AG04449 (cell line): ENCODE measurements around the gene TP53.

Experiments
- CTCF ChIA-PET: fragments of 350-600 bp; formaldehyde crosslinking; extraction: SDS; loops from one replicate; lab custom pipeline; 2021; ENCODE audit warnings: antibody characterized with exemption; lab: Yijun Ruan, JAX
- POLR2A ChIA-PET: fragments of 400-600, 350-600 bp; formaldehyde crosslinking; extraction: SDS; loops from one replicate; lab custom pipeline; 2020; ENCODE audit warnings: antibody characterized with exemption, inconsistent platforms; lab: Yijun Ruan, JAX
- DNase-seq: peaks from one replicate; pipeline ENCODE4 v3.0.0-alpha.2; 2010; ENCODE audit warnings: low read depth, low spot score
- H3K4me3 ChIP-seq: 2 replicates; pipeline ENCODE4 v1.5.1; 2011; ENCODE audit warnings: low read depth, mild to moderate bottlenecking, control low read depth, low read length
- TF ChIP-seq, protein P1 (sequence below): IDR thresholded peaks from one replicate; pipeline ENCODE4 v1.5.1; 2011; ENCODE audit warnings: mild to moderate bottlenecking, moderate library complexity, low read length, control low read depth, inconsistent platforms; ENCODE audit not compliant: insufficient read depth; ENCODE audit errors: missing control alignments

Gene TP53

DNA sequence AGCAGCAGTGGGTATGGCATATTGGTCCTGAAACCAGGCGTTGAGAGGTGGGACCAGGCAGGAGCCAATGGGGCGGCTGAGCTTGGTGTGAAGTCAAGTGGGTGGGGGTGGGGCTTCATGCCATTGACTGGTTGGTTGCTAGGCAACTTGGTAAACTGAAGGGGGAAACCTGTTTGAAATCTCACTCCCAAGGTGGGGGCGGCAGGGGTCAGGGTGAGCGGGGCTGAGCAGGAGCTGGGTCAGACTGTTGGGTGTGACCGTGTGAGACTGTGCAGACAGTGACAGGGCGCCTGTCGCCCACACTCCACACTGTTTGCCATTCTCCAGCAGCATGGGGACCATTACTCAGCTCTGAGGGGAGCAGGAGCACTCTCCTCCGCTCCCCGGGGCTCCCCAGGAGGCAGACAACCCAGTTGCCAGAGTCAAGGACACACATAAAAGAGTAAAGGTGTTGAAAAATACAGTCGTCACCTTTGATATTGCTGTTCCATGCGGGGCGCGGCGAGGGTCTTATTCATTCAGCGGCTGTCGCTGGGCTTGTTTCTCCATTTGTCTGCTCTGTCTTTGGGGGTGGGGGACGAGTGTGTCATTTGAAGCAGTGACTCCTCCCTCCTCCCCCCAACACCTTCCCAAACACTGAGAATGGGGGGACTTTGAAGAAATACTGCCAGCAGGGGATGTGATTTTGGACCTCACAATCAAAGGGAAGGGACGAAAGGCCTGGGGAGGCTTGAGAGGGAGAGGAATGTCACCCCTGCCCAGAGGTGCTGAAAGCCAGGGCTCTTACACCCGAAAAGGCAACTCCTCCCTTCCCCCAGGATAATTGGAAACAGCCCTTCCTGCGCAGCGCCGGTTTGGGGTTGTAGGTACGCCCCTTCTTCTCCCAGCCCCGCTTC lies 16.5 kb upstream of the TP53 start:
- POLR2A ChIA-PET = interaction anchor here (0.7 to 2.5 kb wide), 3 partner anchors 11 to 153 kb away, joined by 4 to 11 read pairs (median 6); partner anchors contain the start of genes NAA38 and TP53
- H3K4me3 ChIP-seq = peak overlapping the region; percentile 58
- no peak for DNase-seq
- CTCF ChIA-PET = interaction anchor here (1.4 to 5.9 kb wide), 3 partner anchors 13 to 356 kb away, joined by 3 to 35 read pairs (median 25); partner anchors contain the start of genes DNAH2, TP53 and WRAP53
- TF ChIP-seq, protein P1, sequence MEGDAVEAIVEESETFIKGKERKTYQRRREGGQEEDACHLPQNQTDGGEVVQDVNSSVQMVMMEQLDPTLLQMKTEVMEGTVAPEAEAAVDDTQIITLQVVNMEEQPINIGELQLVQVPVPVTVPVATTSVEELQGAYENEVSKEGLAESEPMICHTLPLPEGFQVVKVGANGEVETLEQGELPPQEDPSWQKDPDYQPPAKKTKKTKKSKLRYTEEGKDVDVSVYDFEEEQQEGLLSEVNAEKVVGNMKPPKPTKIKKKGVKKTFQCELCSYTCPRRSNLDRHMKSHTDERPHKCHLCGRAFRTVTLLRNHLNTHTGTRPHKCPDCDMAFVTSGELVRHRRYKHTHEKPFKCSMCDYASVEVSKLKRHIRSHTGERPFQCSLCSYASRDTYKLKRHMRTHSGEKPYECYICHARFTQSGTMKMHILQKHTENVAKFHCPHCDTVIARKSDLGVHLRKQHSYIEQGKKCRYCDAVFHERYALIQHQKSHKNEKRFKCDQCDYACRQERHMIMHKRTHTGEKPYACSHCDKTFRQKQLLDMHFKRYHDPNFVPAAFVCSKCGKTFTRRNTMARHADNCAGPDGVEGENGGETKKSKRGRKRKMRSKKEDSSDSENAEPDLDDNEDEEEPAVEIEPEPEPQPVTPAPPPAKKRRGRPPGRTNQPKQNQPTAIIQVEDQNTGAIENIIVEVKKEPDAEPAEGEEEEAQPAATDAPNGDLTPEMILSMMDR = no peak

DNA sequence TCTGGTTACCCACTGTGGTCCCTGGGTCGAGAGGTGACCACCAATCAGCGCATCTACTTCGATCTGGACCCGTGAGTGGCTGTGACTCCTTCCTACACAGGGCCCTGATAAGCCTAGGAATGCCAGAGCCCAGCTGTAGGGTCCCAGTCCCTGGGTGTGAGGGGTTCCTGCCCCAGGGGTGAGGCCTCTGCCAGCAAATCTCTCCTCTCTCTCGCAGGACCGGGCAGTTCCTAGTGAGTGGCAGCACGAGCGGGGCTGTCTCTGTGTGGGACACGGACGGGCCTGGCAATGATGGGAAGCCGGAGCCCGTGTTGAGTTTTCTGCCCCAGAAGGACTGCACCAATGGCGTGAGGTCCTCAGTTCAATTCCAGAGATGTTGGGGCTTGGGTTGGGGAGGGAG lies 15.5 kb upstream of the TP53 start:
- H3K4me3 ChIP-seq = no peak overlapping the region
- TF ChIP-seq, protein P1 = no peak
- ChIA-PET CTCF (interaction anchor here (1.4 to 2.2 kb wide), 2 partner anchors 15 to 357 kb away, joined by 3 to 25 read pairs; partner anchors contain the start of genes TP53 and WRAP53), POLR2A (interaction anchor here (0.7 kb wide), 1 partner anchor 155 kb away, joined by 4 read pairs; the partner anchor contains the start of gene NAA38)
- no peak for DNase-seq

DNA sequence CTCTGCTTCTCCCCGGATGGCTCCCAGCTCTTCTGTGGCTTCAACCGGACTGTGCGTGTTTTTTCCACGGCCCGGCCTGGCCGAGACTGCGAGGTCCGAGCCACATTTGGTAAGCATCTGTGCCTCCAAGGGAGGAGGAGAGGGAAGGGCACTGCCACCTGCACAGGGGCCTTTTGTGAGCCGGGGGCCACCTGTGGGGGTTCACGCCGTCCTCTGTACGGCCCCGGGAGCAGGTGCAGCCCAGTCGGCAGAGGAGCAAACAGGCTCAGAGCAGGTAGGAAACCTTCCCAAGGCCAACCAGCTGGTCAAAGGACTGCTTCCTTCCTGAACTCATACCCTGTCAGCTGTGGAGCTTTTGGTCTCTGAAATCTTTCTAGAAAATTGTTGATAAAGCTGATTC lies 14.4 kb upstream of the TP53 start:
- no peak overlapping the region for H3K4me3 ChIP-seq
- TF ChIP-seq, protein P1 = no peak
- ChIA-PET POLR2A (no interaction called here), CTCF (interaction anchor here (4.3 kb wide), 1 partner anchor 13 kb away, joined by 45 read pairs; the partner anchor contains the start of genes TP53 and WRAP53)
- DNase-seq = no peak

DNA sequence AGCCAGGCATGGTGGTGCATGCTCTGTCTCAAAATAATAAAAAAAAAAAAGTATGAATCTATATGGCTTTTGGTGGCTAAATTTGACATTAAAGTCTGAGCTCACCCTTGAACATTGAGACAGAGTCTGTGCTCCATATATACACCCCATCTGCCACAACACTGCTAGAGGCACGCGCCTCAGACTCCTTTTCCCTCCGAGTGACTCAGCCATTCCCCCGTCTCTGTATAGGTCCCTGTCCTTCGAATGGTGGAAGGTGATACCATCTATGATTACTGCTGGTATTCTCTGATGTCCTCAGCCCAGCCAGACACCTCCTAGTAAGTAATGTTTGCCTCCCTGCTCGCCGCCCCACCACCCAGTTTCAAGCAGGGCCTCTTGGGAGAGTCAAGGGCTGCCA lies 13.2 kb upstream of the TP53 start:
- H3K4me3 ChIP-seq = no peak overlapping the region
- ChIA-PET POLR2A (no interaction called here), CTCF (interaction anchor here (1.5 to 4.3 kb wide), 2 partner anchors 12 to 43 kb away, joined by 3 to 45 read pairs; partner anchors contain the start of genes TP53 and WRAP53)
- DNase-seq = no peak
- TF ChIP-seq, protein P1 = no peak

DNA sequence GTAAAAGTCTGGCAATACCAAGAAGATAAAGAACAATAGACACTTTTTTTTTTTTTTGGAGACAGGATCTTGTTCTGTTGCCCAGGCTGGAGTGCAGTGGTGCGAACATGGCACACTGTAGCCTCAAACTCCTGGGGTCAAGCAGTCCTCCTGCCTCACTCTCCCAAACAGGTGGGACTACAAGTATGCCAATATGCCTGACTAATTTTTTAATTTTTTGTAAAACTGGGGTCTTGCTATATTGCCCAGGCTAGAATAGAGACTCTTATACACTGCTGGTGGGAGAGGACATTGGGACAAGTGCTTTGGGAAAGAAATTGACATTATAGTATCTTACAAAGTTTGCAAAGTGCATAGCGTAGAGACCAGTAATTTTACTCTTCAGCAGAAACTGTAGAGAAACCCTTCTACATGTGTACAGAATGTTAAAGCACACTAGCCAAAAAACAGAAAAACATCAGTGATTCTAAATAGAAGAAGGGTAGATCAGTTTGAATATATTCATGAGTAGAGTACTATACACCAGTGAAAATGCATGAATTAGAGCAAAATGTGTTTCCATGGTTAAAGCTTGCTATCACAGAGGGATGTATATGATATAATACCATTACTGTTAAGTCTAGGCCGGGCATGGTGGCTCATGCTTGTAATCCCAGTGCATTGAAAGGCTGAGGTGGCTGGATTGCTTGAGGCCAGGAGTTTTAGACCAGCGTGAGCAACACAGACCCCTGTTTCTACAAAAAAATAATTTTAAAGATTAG lies 10.7 kb upstream of the TP53 start:
- TF ChIP-seq, protein P1 = no peak
- ChIA-PET CTCF (interaction anchor here (0.7 to 4.3 kb wide), 2 partner anchors 9 to 109 kb away, joined by 3 to 45 read pairs; partner anchors contain the start of genes TP53 and WRAP53), POLR2A (no interaction called here)

DNA sequence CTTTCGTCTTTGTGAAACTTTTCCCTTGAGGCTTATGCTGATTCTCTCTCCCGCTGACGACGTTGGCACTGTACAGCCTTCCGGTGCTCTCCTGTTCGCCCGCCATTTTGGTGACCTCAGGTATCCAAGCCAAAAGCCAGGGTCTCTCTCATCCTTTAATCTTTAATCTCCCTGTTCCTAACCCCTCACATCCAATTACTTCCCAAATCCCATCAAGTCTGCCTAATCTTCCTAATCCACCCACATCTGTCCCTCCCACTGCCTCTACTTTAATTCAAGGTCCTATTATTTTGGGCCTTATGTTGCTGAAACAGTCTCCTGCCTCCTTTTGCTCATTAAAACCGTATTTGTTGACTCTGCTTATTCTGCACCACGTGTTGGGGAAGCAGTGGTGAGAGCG lies 8.3 kb upstream of the TP53 start:
- H3K4me3 ChIP-seq = no peak overlapping the region
- CTCF ChIA-PET = no interaction called here
- no peak for DNase-seq
- POLR2A ChIA-PET = no interaction called here
- TF ChIP-seq, protein P1 = no peak

More for the DNA sequence above, 10.7 kb upstream of the TP53 start:
- H3K4me3 ChIP-seq = no peak overlapping the region
- DNase-seq = no peak
